MM.1S (cell line): ENCODE measurements around the gene GPA33.

Experiments used
- DNase-seq: peaks from one replicate; pipeline ENCODE4 v3.0.0-alpha.2; 2015
- H2AFZ ChIP-seq: fragments of 300-600 bp; sonication (generic); 2 replicates; pipeline ENCODE4 v1.6.0; 2016; ENCODE audit warnings: antibody characterized with exemption, low read length
- H3F3A ChIP-seq: fragments of 300-600 bp; sonication (generic); 2 replicates; pipeline ENCODE4 v1.6.1; 2016; ENCODE audit warnings: mild to moderate bottlenecking, antibody characterized with exemption, low read length, moderate library complexity, mixed read lengths; ENCODE audit not compliant: insufficient read depth
- H3K27ac ChIP-seq: fragments of 300-600 bp; sonication (generic); 2 replicates; pipeline ENCODE4 v1.5.1; 2016; ENCODE audit warnings: mild to moderate bottlenecking, low read length
- H3K27me3 ChIP-seq: fragments of 300-600 bp; sonication (generic); replicated peaks from 2 replicates; pipeline ENCODE4 v1.6.0; 2016; ENCODE audit warnings: low read length; ENCODE audit not compliant: insufficient read depth
- H3K36me3 ChIP-seq: fragments of 300-600 bp; sonication (generic); replicated peaks from 2 replicates; pipeline ENCODE4 v1.6.1; 2016; ENCODE audit warnings: mild to moderate bottlenecking, low read length, mixed read lengths; ENCODE audit not compliant: insufficient read depth
- H3K4me1 ChIP-seq: fragments of 300-600 bp; sonication (generic); 2 replicates; pipeline ENCODE4 v1.6.1; 2016; ENCODE audit warnings: low read length, mixed read lengths
- H3K4me2 ChIP-seq: fragments of 300-600 bp; sonication (generic); 2 replicates; pipeline ENCODE4 v1.6.0; 2016; ENCODE audit warnings: low read depth, low read length
- H3K4me3 ChIP-seq: fragments of 300-600 bp; sonication (generic); 2 replicates; pipeline ENCODE4 v1.5.1; 2016; ENCODE audit warnings: low read length, mixed read lengths
- H3K79me2 ChIP-seq: fragments of 300-600 bp; sonication (generic); 2 replicates; pipeline ENCODE4 v1.6.1; 2016; ENCODE audit warnings: mixed run types, low read length, mixed read lengths
- H3K9ac ChIP-seq: fragments of 300-600 bp; sonication (generic); 2 replicates; pipeline ENCODE4 v1.6.1; 2016; ENCODE audit warnings: low read length, mixed read lengths
- H3K9me2 ChIP-seq: fragments of 300-600 bp; sonication (generic); replicated peaks from 2 replicates; pipeline ENCODE4 v1.6.1; 2016; ENCODE audit warnings: mild to moderate bottlenecking, low read length, mixed read lengths; ENCODE audit not compliant: insufficient read depth
- H3K9me3 ChIP-seq: fragments of 300-600 bp; sonication (generic); replicated peaks from 2 replicates; pipeline ENCODE4 v1.6.1; 2016; ENCODE audit warnings: mild to moderate bottlenecking, low read length, mixed read lengths; ENCODE audit not compliant: insufficient read depth
- H4K20me1 ChIP-seq: fragments of 300-600 bp; sonication (generic); 2 replicates; pipeline ENCODE4 v1.6.1; 2016; ENCODE audit warnings: mild to moderate bottlenecking, low read length, moderate library complexity, mixed read lengths; ENCODE audit not compliant: insufficient read depth
- CTCF ChIP-seq: fragments of 300-600 bp; sonication (generic); IDR thresholded peaks from 2 replicates; pipeline ENCODE4 v1.5.1; 2016; ENCODE audit warnings: antibody characterized with exemption, low read length, mixed read lengths
- EZH2 ChIP-seq: fragments of 300-600 bp; sonication (generic); optimal IDR thresholded peaks from 2 replicates; pipeline ENCODE3; 2017; ENCODE audit warnings: low read depth, mild to moderate bottlenecking, antibody characterized with exemption, low read length, mixed read lengths
- EZH2phosphoT487 ChIP-seq: fragments of 300-600 bp; sonication (generic); IDR thresholded peaks from 2 replicates; pipeline ENCODE4 v1.6.1; 2018; ENCODE audit warnings: antibody characterized with exemption, low read length

The GPA33 gene

GRCh38 chr1:167093846-167094516, 3.8 kb upstream of the GPA33 start, which contains the start of gene STYXL2:
Gene STYXL2, plus strand, starts transcription at chr1:167094075. Its CDS starts 775 bp downstream, at chr1:167094850.
- H3K4me2 ChIP-seq, result no peak within 1 kb of the TSS
- no peaks in the 10 kb centered on the region for H3K4me1 ChIP-seq
- no peaks in the 10 kb centered on the region for H3K27me3 ChIP-seq
- H3F3A ChIP-seq, result no peaks in the 10 kb centered on the region
- no peaks in the 10 kb centered on the region for H3K9me2 ChIP-seq
- H2AFZ ChIP-seq, result no peak within 1 kb of the TSS
- H3K9ac ChIP-seq, result no peak within 1 kb of the TSS
- DNase-seq, result no peak
- H3K4me3 ChIP-seq, result no peak within 1 kb of the TSS
- H3K9me3 ChIP-seq, result no peaks in the 10 kb centered on the region
- H3K36me3 ChIP-seq, result no peaks in the 10 kb centered on the region
- no peak for TF ChIP-seq CTCF
- TF ChIP-seq EZH2phosphoT487, result no peak
- TF ChIP-seq EZH2, result no peak
- H4K20me1 ChIP-seq, result no peaks in the 10 kb centered on the region
- H3K27ac ChIP-seq, result no peak within 1 kb of the TSS
- H3K79me2 ChIP-seq, result no peaks in the 10 kb centered on the region

GRCh38 chr1:167092653-167093052, 2.5 kb upstream of the GPA33 start:
- no peaks in the 10 kb centered on the region for H4K20me1 ChIP-seq
- no peak for DNase-seq
- H3K4me1 ChIP-seq, result no peaks in the 10 kb centered on the region
- H3F3A ChIP-seq, result no peaks in the 10 kb centered on the region
- TF ChIP-seq EZH2phosphoT487 (no peak), CTCF (no peak), EZH2 (no peak)
- H3K9me2 ChIP-seq, result no peaks in the 10 kb centered on the region
- H3K27me3 ChIP-seq, result no peaks in the 10 kb centered on the region
- no peaks in the 10 kb centered on the region for H3K9me3 ChIP-seq
- no peak overlapping the region for H3K4me3 ChIP-seq
- H2AFZ ChIP-seq, result no peak overlapping the region
- H3K79me2 ChIP-seq, result no peaks in the 10 kb centered on the region
- no peak overlapping the region for H3K27ac ChIP-seq
- H3K9ac ChIP-seq, result no peak overlapping the region
- no peaks in the 10 kb centered on the region for H3K36me3 ChIP-seq
- H3K4me2 ChIP-seq, result no peak overlapping the region

- Histone ChIP-seq H3K36me3 (no peaks in the 10 kb centered on the region), H3K9ac (no peak overlapping the region), H3K27ac (no peak overlapping the region), H3F3A (no peaks in the 10 kb centered on the region), H3K79me2 (no peaks in the 10 kb centered on the region), H3K4me2 (no peak overlapping the region), H3K27me3 (no peaks in the 10 kb centered on the region), H4K20me1 (no peaks in the 10 kb centered on the region), H2AFZ (no peak overlapping the region), H3K4me3 (no peak overlapping the region), H3K9me3 (no peaks in the 10 kb centered on the region), H3K9me2 (no peaks in the 10 kb centered on the region), H3K4me1 (no peaks in the 10 kb centered on the region)
- TF ChIP-seq EZH2 (no peak), CTCF (no peak), EZH2phosphoT487 (no peak)
- no peak for DNase-seq
Observed at GRCh38 chr1:167089939-167090313, 251 bp downstream of the GPA33 start.
